Fibroblast of skin of back (primary cell): ENCODE results near the gene ARID4B.
"Not testable (repeated sequence)": the region's sequence is repeated elsewhere in the genome, so short reads cannot be mapped to it uniquely, and the experiment has no call there.

Experiments
- DNase-seq: peaks from one replicate; pipeline ENCODE4 v3.0.0-alpha.2; 2013

The ARID4B gene

GRCh38 chr1:235225299-235225698 is 102.7 kb downstream of the ARID4B start:
- DNase-seq = no peak

GRCh38 chr1:235221653-235222375 is 106.2 kb downstream of the ARID4B start:
- no peak for DNase-seq

GRCh38 chr1:235215453-235215852 is 112.5 kb downstream of the ARID4B start:
- DNase-seq = no peak

- DNase-seq = not testable (repeated sequence)
Measured at GRCh38 chr1:235214962-235215361, 113.0 kb downstream of the ARID4B start.

- DNase-seq = no peak
Measured at GRCh38 chr1:235213752-235214151, 114.2 kb downstream of the ARID4B start.

GRCh38 chr1:235211517-235211916 is 116.5 kb downstream of the ARID4B start:
- DNase-seq = no peak

- no peak for DNase-seq
Measured at GRCh38 chr1:235207209-235207565, 120.8 kb downstream of the ARID4B start.

- peak; percentile 4 for DNase-seq
Measured at GRCh38 chr1:235206533-235207208, 121.3 kb downstream of the ARID4B start.

GRCh38 chr1:235205687-235206086 is 122.3 kb downstream of the ARID4B start:
- no peak for DNase-seq

GRCh38 chr1:235203428-235203827 is 124.6 kb downstream of the ARID4B start:
- no peak for DNase-seq

- not testable (repeated sequence) for DNase-seq
Measured at GRCh38 chr1:235202447-235202846, 125.5 kb downstream of the ARID4B start.

- DNase-seq = peak; percentile 54
Measured at GRCh38 chr1:235199441-235199840, 128.5 kb downstream of the ARID4B start.

- no peak for DNase-seq
Measured at GRCh38 chr1:235190431-235190830, 137.5 kb downstream of the ARID4B start.

GRCh38 chr1:235187316-235187715 is 140.7 kb downstream of the ARID4B start:
- no peak for DNase-seq

- no peak for DNase-seq
Measured at GRCh38 chr1:235181561-235182245, 146.3 kb downstream of the ARID4B start.

GRCh38 chr1:235180916-235181460 is 147.0 kb downstream of the ARID4B start:
- DNase-seq = no peak

GRCh38 chr1:235176486-235176885 is 151.5 kb downstream of the ARID4B start:
- no peak for DNase-seq

- no peak for DNase-seq
Measured at GRCh38 chr1:235169986-235170385, 158.0 kb downstream of the ARID4B start.

GRCh38 chr1:235168375-235168774 is 159.6 kb downstream of the ARID4B start:
- DNase-seq = no peak

GRCh38 chr1:235161685-235162327 is 166.2 kb downstream of the ARID4B start:
- no peak for DNase-seq

GRCh38 chr1:235160957-235161684 is 166.9 kb downstream of the ARID4B start, which contains the start of gene RBM34:
Gene RBM34, minus strand, starts transcription at chr1:235161250. Its CDS starts 24 bp downstream, at chr1:235161226.
- peak; percentile 89 for DNase-seq

GRCh38 chr1:235160383-235160956 is 167.5 kb downstream of the ARID4B start:
- DNase-seq = peak; percentile 58
